H9 (cell line): ENCODE measurements around the gene FAM221B. TPM values are rescaled to one million over a fixed set of nuclear protein-coding genes. Genes with fewer than 3 reads are reported as not detected.

Source experiments
- DNase-seq: peaks from one replicate; pipeline ENCODE4 v3.0.0-alpha.2; 2017
- H2AFZ ChIP-seq: one replicate; pipeline ENCODE4 v1.6.1; 2013; ENCODE audit warnings: mild to moderate bottlenecking, low read length, control low read depth, moderate library complexity
- H2AK5ac ChIP-seq: 2 replicates; pipeline ENCODE4 v1.6.1; 2013; ENCODE audit warnings: low read length, control low read depth, mixed read lengths; ENCODE audit not compliant: insufficient read length
- H2BK120ac ChIP-seq: one replicate; pipeline ENCODE4 v1.6.1; 2013; ENCODE audit warnings: low read depth, mild to moderate bottlenecking, low read length, control low read depth, inconsistent platforms; ENCODE audit not compliant: poor library complexity, severe bottlenecking
- H2BK12ac ChIP-seq: 2 replicates; pipeline ENCODE4 v1.6.1; 2013; ENCODE audit warnings: low read length, control low read depth, mixed read lengths, low read depth; ENCODE audit not compliant: insufficient read length
- H2BK15ac ChIP-seq: 2 replicates; pipeline ENCODE4 v1.6.1; 2013; ENCODE audit warnings: low read depth, low read length, control low read depth
- H2BK20ac ChIP-seq: one replicate; pipeline ENCODE4 v1.6.1; 2013; ENCODE audit warnings: low read depth, mild to moderate bottlenecking, low read length, control low read depth, inconsistent platforms; ENCODE audit not compliant: poor library complexity, severe bottlenecking
- H2BK5ac ChIP-seq: 2 replicates; pipeline ENCODE4 v1.6.1; 2013; ENCODE audit warnings: low read length, control low read depth, mixed read lengths; ENCODE audit not compliant: insufficient read length
- H3K14ac ChIP-seq: 2 replicates; pipeline ENCODE4 v1.6.1; 2013; ENCODE audit warnings: low read length, control low read depth; ENCODE audit not compliant: insufficient read depth
- H3K18ac ChIP-seq: 2 replicates; pipeline ENCODE4 v1.6.1; 2013; ENCODE audit warnings: low read depth, mild to moderate bottlenecking, mixed read lengths, low read length, control low read depth; ENCODE audit not compliant: insufficient read length
- H3K23ac ChIP-seq: 2 replicates; pipeline ENCODE4 v1.6.1; 2013; ENCODE audit warnings: low read length, control low read depth, mixed read lengths, low read depth; ENCODE audit not compliant: insufficient read length
- H3K23me2 ChIP-seq: 2 replicates; pipeline ENCODE4 v1.6.1; 2013; ENCODE audit warnings: low read depth, mild to moderate bottlenecking, mixed read lengths, low read length, control low read depth; ENCODE audit not compliant: insufficient read length, poor library complexity, severe bottlenecking
- H3K27ac ChIP-seq: 2 replicates; pipeline ENCODE4 v1.5.1; 2013; ENCODE audit warnings: low read length, control low read depth, mixed read lengths, low read depth; ENCODE audit not compliant: insufficient read length
- H3K27me3 ChIP-seq: 2 replicates; pipeline ENCODE4 v1.6.1; 2013; ENCODE audit warnings: low read length, control low read depth, inconsistent platforms; ENCODE audit not compliant: insufficient read depth
- H3K4ac ChIP-seq: 2 replicates; pipeline ENCODE4 v1.6.1; 2013; ENCODE audit warnings: low read depth, mild to moderate bottlenecking, control low read depth, inconsistent platforms, low read length, moderate library complexity
- H3K4me1 ChIP-seq: 2 replicates; pipeline ENCODE4 v1.6.1; 2013; ENCODE audit warnings: low read length, control low read depth, inconsistent platforms; ENCODE audit not compliant: insufficient read depth
- H3K4me2 ChIP-seq: 2 replicates; pipeline ENCODE4 v1.6.1; 2013; ENCODE audit warnings: low read length, control low read depth, mixed read lengths; ENCODE audit not compliant: insufficient read length, insufficient read depth
- H3K56ac ChIP-seq: 2 replicates; pipeline ENCODE4 v1.6.1; 2013; ENCODE audit warnings: low read depth, mild to moderate bottlenecking, mixed read lengths, low read length, control low read depth; ENCODE audit not compliant: insufficient read length
- H3K79me1 ChIP-seq: 2 replicates; pipeline ENCODE4 v1.6.1; 2013; ENCODE audit warnings: low read depth, mild to moderate bottlenecking, moderate library complexity, low read length, control low read depth, inconsistent platforms; ENCODE audit not compliant: insufficient read depth, poor library complexity, severe bottlenecking
- H3K79me2 ChIP-seq: 2 replicates; pipeline ENCODE4 v1.6.1; 2013; ENCODE audit warnings: low read length, control low read depth, inconsistent platforms; ENCODE audit not compliant: insufficient read depth
- H3K9ac ChIP-seq: 2 replicates; pipeline ENCODE4 v1.6.1; 2013; ENCODE audit warnings: low read length, control low read depth, mixed read lengths; ENCODE audit not compliant: insufficient read length; ENCODE audit errors: extremely low read depth
- H3K9me3 ChIP-seq: one replicate; pipeline ENCODE4 v1.6.1; 2013; ENCODE audit warnings: low read depth, low read length, inconsistent platforms; ENCODE audit not compliant: control insufficient read depth
- H3T11ph ChIP-seq: one replicate; pipeline ENCODE4 v1.6.1; 2013; ENCODE audit warnings: mild to moderate bottlenecking, low read length, control low read depth, inconsistent platforms
- H4K20me1 ChIP-seq: one replicate; pipeline ENCODE4 v1.6.1; 2013; ENCODE audit not compliant: control insufficient read depth, insufficient read length, insufficient read depth
- H4K5ac ChIP-seq: 2 replicates; pipeline ENCODE4 v1.6.1; 2013; ENCODE audit warnings: low read depth, mild to moderate bottlenecking, mixed read lengths, low read length, control low read depth; ENCODE audit not compliant: insufficient read length
- H4K8ac ChIP-seq: replicated peaks from 2 replicates; pipeline ENCODE4 v1.6.1; 2013; ENCODE audit warnings: low read length, control low read depth, mixed read lengths, low read depth; ENCODE audit not compliant: insufficient read length
- H4K91ac ChIP-seq: 2 replicates; pipeline ENCODE4 v1.6.1; 2013; ENCODE audit warnings: low read depth, mild to moderate bottlenecking, moderate library complexity, mixed read lengths, low read length, control low read depth; ENCODE audit not compliant: insufficient read length
- H3K27ac Mint-ChIP-seq, 3 experiments: 2 replicates in 2 of 3; 3 replicates in 1 of 3; pipeline ENCODE4 v1.8.0; 2020 to 2021; ENCODE audit warnings: mixed read lengths in 3 of 3, mild to moderate bottlenecking in 1 of 3, moderate library complexity in 1 of 3
- H3K27me3 Mint-ChIP-seq: 2 replicates; pipeline ENCODE4 v1.8.0; 2021; ENCODE audit warnings: low read depth, mild to moderate bottlenecking, moderate library complexity, mixed read lengths
- H3K36me3 Mint-ChIP-seq, 3 experiments: 2 replicates in 2 of 3; 3 replicates in 1 of 3; pipeline ENCODE4 v1.8.0; 2020 to 2021; ENCODE audit warnings: low read depth in 3 of 3, mixed read lengths in 3 of 3; ENCODE audit not compliant: insufficient read depth in 1 of 3
- H3K4me1 Mint-ChIP-seq, 2 experiments: 2 replicates each; pipeline ENCODE4 v1.8.0; 2020; ENCODE audit warnings: mixed read lengths in 2 of 2
- H3K4me3 Mint-ChIP-seq, 2 experiments: 2 replicates in 1 of 2; 3 replicates in 1 of 2; pipeline ENCODE4 v1.8.0; 2020 to 2021; ENCODE audit warnings: mild to moderate bottlenecking in 2 of 2, mixed read lengths in 2 of 2, moderate library complexity in 1 of 2
- H3K9me3 Mint-ChIP-seq, 2 experiments: 2 replicates in 1 of 2; 3 replicates in 1 of 2; pipeline ENCODE4 v1.8.0; 2020; ENCODE audit warnings: mild to moderate bottlenecking in 2 of 2, mixed read lengths in 2 of 2, moderate library complexity in 1 of 2
- WGBS: extraction: QIAGEN DNeasy Blood & Tissue Kit; methylation state at CpG from one replicate; pipeline ENCODE4 v1.1.7; 2013; ENCODE audit warnings: missing lambda C conversion rate, low lambda C conversion rate, mixed read lengths; ENCODE audit not compliant: insufficient read length; ENCODE audit errors: extremely low coverage; 5-methylcytosine and 5-hydroxymethylcytosine counted together
- total RNA-seq: library from RNA; stranded (reverse); gene quantifications from 2 replicates; pipeline ENCODE4 v1.2.1, GENCODE V29; 2021
- TF ChIP-seq, protein P1 (sequence below): fragments of 200-600 bp; sonication (generic); conservative IDR thresholded peaks from 3 replicates; pipeline ENCODE4 v1.8.0; 2021; ENCODE audit warnings: antibody characterized with exemption, mild to moderate bottlenecking

FAM221B gene
- total RNA-seq, 1 experiment from 2014 or later = not detected

DNA sequence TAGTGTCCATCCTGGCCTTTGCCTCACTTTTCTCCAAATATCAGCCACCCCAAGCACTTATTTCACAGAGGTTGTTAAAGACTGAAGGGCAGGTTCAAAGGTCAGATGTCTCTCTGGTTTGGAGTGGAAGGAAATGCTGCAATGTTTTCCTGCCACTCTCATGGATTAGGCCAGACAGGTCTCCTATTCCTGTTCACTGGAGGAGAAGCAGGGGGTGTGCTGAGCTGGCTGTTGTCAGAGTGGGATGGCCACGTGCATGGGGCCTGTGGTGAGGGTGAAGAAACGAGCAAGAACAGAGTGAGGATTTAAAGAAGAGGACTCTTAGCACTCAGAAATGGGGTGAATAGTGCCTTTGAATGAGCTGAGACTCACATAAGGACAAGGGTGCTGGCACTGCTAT is 7.2 kb upstream of the FAM221B start:
- Mint-ChIP-seq H3K27me3 (peaks cover 22% of the 10 kb centered on the region), H3K4me3 (no peak overlapping the region), H3K27ac (no peak overlapping the region), H3K9me3 (no peaks in the 10 kb centered on the region), H3K4me1 (peaks cover 12 to 20% of the 10 kb centered on the region in 2 experiments), H3K36me3 (no peaks in the 10 kb centered on the region; a peak in 1 of 7 replicates)
- H3K9ac ChIP-seq = no peak overlapping the region
- H3K56ac ChIP-seq = no peak overlapping the region
- no CpG with 5 or more reads among the region's 2 CpGs for WGBS
- H2BK5ac ChIP-seq = no peak overlapping the region
- no peak overlapping the region for H2AFZ ChIP-seq
- H3K79me1 ChIP-seq = no peaks in the 10 kb centered on the region
- no peak overlapping the region for H2BK12ac ChIP-seq
- H4K5ac ChIP-seq = no peak overlapping the region
- no peaks in the 10 kb centered on the region for H4K20me1 ChIP-seq
- no peak overlapping the region for H4K91ac ChIP-seq
- H2BK15ac ChIP-seq = no peak overlapping the region
- no peak overlapping the region for H4K8ac ChIP-seq
- H3K27ac ChIP-seq = no peak overlapping the region
- no peak overlapping the region for H3K4ac ChIP-seq
- H3K79me2 ChIP-seq = no peaks in the 10 kb centered on the region
- no peak overlapping the region for H3T11ph ChIP-seq
- H3K23ac ChIP-seq = no peak overlapping the region
- H3K23me2 ChIP-seq = no peaks in the 10 kb centered on the region
- no peak overlapping the region for H2BK120ac ChIP-seq
- H2AK5ac ChIP-seq = no peak overlapping the region
- TF ChIP-seq, protein P1, sequence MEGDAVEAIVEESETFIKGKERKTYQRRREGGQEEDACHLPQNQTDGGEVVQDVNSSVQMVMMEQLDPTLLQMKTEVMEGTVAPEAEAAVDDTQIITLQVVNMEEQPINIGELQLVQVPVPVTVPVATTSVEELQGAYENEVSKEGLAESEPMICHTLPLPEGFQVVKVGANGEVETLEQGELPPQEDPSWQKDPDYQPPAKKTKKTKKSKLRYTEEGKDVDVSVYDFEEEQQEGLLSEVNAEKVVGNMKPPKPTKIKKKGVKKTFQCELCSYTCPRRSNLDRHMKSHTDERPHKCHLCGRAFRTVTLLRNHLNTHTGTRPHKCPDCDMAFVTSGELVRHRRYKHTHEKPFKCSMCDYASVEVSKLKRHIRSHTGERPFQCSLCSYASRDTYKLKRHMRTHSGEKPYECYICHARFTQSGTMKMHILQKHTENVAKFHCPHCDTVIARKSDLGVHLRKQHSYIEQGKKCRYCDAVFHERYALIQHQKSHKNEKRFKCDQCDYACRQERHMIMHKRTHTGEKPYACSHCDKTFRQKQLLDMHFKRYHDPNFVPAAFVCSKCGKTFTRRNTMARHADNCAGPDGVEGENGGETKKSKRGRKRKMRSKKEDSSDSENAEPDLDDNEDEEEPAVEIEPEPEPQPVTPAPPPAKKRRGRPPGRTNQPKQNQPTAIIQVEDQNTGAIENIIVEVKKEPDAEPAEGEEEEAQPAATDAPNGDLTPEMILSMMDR = no peak
- H3K9me3 ChIP-seq = no peaks in the 10 kb centered on the region
- H3K27me3 ChIP-seq = no peaks in the 10 kb centered on the region
- H3K14ac ChIP-seq = no peak overlapping the region
- H3K4me1 ChIP-seq = no peaks in the 10 kb centered on the region
- no peak overlapping the region for H2BK20ac ChIP-seq
- DNase-seq = no peak
- no peak overlapping the region for H3K4me2 ChIP-seq
- no peak overlapping the region for H3K18ac ChIP-seq
